HG03135 (cell line): Measurements from ENCODE around the gene CNTN2.

Experiments used
- ATAC-seq: cut with Tn5 transposase; IDR thresholded peaks from one replicate; pipeline ENCODE4 v1.9.1; 2021; ENCODE audit warnings: mild to moderate bottlenecking, moderate library complexity; ENCODE audit not compliant: unreplicated experiment

CNTN2 gene

GRCh38 chr1:205042911-205043806, at the start of gene CNTN2:
TSS of gene CNTN2 (plus strand) at chr1:205043212. CDS start at chr1:205053186, 9,974 bp downstream.
- no peak for ATAC-seq

- ATAC-seq = no peak
Measured at GRCh38 chr1:204994086-204994862, 48.7 kb upstream of the CNTN2 start.

DNA sequence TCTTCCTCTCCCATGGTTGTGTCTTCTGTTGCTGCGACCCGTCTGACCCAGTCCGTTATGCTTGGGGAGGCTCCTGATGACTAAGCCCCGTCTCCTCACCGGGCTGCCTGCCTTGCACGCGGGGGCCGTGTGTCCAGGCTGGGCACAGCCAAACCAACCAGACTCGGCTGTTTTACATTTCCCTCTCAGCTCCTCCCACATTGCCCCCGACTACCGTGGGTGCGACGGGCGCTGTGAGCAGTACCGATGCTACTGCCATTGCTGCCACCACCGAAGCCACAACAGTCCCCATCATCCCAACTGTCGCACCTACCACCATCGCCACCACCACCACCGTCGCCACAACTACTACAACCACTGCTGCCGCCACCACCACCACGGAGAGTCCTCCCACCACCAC, 46.0 kb upstream of the CNTN2 start:
- ATAC-seq = no peak

DNA sequence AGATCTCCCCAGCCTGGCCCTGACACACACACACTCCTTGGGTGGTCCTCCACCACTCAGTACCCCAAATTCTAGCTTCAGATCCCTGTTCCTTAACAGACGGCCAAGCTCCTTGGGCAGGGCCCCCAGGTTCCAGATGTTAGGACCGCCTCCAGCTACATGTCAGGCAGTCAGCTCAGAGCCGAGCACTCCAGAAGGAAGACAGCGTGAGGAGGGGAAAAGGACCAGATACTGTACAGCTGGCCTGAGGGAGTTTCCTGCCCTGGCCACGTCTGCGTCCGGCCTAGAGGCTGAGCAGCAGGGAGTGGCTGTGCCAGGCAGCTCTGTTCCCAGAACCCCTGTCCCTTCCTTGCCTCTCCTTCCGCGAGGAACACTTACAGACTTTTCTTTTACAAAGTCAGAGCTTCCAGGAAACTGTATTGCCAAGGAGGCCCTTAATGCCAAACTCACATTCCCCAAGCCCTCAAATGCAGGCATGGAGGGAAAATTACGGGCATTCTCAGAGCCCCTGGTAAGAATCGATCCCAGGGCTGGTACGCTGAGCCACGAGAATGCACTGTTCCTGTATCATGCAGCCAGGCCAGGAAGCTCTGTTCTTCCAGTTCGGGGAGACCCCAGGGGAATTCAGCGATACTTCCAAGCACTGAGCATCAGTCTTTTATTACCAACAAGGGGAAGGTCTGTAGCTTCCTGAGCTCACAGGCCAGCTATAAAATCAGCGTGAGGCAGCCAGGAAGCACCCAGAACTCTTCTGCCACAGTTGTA, 45.2 kb upstream of the CNTN2 start:
- ATAC-seq = no peak

GRCh38 chr1:205001162-205001561, 41.9 kb upstream of the CNTN2 start:
- ATAC-seq = no peak

DNA sequence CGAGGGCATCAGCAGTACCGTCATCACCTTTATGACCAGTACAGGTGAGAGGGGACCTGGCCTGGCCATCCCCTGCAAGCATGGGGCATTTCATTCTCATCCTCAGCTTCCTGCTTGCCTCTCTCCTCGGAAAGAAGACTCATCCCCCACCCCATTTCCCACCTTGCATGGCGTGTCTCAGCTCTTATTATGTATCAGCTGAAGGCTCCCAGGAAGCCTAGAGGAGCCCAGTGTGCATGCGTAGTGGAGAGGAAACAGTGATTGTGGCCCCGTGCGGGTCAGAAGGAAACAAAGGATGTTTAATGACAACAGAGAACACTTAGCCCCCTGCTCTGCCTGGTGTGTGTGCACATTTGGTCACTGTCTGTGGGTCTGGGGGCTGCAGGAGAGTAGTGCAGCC, 40.3 kb upstream of the CNTN2 start:
- no peak for ATAC-seq

DNA sequence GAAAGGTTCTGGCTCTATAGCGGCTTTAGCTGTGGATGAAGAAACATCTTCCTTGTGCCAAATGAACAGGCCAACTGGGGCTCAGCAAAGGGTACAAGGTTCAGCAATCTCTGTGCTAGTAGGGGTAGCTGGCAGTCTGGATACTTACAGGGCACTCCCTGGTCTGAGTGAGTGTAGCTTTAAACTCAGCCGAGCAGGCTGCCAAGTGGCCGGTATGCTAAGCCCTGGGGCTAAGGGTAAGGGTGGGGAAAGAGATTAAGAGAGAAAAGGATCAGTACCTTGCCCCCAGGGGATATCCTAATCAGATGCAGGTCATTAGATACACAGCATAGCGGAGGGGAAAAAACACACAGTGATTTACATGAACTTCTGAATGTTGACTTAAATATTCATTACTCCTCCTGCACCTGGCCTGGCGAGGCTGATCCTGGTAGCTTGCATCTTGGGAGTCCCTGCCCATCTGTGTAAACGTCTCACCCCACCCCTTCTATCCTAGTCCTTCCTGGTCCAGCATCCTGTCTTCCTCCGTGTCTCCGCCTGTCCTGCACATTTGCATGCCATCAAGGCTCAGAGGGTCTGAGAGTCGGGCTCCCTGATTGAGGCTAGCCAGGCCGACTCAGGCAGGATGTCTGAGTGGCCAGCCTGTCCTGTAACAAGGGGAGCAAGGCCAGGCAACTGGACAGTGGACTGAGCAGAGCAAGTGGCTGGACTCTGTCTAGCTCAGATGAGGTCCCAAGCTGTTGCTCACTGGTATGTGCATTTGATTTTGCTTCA, 39.5 kb upstream of the CNTN2 start:
- ATAC-seq = no peak

GRCh38 chr1:205004351-205004750, 38.7 kb upstream of the CNTN2 start:
- ATAC-seq = no peak

GRCh38 chr1:205008896-205009295, 34.1 kb upstream of the CNTN2 start:
- no peak for ATAC-seq

DNA sequence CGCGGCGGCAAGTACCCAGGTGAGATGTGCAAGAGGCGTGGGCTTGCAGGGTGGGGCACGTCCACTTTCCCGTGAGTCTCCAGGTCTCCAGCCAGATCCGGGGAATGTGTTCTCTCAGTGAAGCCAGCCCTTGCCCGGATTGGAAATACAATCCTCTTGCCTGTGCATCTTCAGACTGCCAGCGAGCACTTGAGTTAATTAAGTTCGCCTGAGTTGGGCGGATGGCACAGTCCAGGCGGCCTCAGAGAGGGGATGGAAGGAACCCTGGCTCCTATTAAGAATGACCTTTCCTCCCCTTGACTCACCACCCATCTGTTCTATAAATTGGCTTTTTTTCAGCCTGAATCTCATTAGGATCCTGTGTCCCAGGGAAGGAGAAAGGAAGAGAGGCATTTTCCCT, 33.3 kb upstream of the CNTN2 start:
- ATAC-seq = no peak

- no peak for ATAC-seq
Measured at GRCh38 chr1:205012391-205013140, 30.4 kb upstream of the CNTN2 start.

DNA sequence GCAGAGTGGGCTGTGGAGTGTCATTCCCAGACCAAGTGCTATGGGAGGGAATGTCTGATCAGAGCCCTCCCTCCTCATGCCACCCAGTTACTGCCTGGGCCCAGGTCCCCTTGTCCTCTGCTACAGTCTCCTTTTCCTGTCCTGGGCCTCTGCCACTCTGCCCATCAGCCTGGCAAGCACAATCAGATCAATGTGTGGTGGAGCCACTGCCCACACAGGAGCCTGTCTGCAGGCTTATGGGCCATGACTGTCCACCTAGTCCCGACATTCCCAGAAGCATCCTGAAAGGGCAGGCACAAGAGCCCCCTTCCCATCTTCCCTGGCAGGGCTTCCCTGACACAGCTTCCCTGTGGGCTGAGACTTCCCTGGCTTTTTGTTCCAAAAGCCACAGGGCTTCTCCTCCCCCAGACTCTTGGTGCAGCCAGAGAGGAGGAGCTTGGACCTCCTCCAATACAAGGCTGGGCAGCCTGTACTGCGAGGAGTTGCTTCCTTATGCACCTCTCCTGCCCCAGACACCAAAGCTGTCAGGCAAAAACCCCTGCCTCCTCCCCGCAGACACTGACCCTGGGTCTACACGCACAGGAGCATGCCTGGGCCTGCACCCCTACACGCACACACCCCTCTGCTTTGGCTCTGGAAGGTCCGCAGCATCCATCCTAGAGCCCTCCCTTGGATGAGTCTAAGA, 29.2 kb upstream of the CNTN2 start:
- ATAC-seq = no peak

DNA sequence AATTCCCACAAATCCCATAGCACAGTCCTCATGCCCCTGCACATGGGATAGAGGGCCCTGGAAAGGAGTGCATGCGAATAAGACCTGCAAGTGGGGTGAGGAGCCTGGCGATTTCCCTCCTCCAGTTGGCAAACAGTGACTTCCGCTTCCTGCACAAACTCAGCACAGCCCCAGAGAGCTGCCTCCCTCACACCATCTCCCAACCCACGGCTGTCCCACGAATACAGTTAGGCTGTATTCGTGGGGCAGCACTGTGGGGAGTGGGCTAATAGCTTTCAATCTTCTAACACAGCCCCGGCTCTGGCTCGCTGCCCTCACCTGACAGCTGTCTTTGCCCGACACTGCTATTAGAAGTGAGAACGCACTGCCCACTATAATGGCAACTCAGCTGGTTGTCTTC, 28.2 kb upstream of the CNTN2 start:
- no peak for ATAC-seq

DNA sequence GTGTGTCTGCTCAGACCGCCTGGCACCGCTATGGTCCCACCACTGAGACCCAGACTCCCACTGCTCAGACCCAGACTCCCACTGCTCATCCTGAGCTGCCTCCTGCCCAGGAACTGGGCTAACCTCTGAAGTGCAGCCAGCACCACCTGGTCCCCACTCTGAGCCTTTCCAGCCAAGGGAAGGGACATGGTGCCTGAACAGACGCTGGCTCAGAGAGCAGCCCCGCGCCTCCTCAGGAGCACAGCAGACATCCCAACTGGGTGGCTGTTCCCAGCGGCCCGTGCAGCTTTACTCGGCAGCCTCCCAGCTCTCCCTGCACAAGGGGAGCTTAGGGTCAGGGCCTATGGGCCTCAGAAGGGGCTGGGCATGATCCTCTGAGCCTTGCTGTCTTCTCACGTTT, 27.8 kb upstream of the CNTN2 start:
- ATAC-seq = no peak

DNA sequence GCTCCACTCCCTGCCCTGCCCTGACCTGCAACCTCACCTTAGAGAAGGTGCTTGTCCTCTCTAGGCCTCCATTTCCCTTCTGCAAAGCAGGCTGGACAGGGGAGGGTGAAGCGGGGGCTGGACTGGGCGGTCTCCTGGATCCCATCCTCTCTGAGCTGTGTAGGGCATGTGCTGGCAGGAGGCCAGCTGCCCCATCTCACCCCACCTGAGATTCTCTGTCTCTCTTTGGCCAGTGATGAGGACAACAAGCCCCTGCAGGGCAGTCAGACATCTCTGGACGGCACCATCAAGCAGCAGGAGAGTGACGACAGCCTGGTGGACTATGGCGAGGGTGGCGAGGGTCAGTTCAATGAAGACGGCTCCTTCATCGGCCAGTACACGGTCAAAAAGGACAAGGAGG, 26.9 kb upstream of the CNTN2 start:
- no peak for ATAC-seq

DNA sequence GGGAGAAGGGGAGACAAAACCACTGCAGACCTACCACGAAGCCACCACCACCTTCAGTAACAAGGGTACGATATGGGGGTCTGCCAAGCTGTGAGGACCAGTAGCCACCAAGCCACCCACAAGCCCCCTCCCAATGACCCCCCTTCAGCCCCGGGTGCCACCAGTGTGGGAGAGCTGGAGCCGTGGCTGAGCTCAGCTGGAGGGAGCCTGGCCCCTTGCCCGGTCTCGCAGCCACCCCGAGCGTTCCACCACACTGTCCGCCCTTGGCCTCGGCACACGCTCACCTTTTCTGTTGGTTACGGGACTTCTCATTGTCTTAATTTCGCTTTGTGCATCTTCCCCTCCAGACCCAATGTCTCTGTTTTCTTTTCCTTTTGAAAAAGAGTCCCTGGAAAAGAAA, 26.4 kb upstream of the CNTN2 start:
- ATAC-seq = no peak

GRCh38 chr1:205017001-205017400, 26.0 kb upstream of the CNTN2 start:
- no peak for ATAC-seq

GRCh38 chr1:205017766-205018165, 25.2 kb upstream of the CNTN2 start:
- ATAC-seq = no peak

GRCh38 chr1:205018381-205018780, 24.6 kb upstream of the CNTN2 start:
- no peak for ATAC-seq
